OCI-LY1 (cell line): ENCODE measurements around the gene MEAF6.

Source experiments
- CTCF ChIP-seq: fragments of 200-600 bp; sonication (generic), shearing (Covaris generic); IDR thresholded peaks from 2 replicates; pipeline ENCODE4 v1.5.1; 2017; ENCODE audit warnings: mild to moderate bottlenecking, antibody characterized with exemption, low read length, moderate library complexity, mixed read lengths
- EZH2 ChIP-seq: fragments of 200-600 bp; sonication (generic), shearing (Covaris generic); IDR thresholded peaks from 2 replicates; pipeline ENCODE4 v1.8.0; 2017; ENCODE audit warnings: borderline replicate concordance, mixed run types, mild to moderate bottlenecking, antibody characterized with exemption, low read length, moderate library complexity, mixed read lengths

DNA sequence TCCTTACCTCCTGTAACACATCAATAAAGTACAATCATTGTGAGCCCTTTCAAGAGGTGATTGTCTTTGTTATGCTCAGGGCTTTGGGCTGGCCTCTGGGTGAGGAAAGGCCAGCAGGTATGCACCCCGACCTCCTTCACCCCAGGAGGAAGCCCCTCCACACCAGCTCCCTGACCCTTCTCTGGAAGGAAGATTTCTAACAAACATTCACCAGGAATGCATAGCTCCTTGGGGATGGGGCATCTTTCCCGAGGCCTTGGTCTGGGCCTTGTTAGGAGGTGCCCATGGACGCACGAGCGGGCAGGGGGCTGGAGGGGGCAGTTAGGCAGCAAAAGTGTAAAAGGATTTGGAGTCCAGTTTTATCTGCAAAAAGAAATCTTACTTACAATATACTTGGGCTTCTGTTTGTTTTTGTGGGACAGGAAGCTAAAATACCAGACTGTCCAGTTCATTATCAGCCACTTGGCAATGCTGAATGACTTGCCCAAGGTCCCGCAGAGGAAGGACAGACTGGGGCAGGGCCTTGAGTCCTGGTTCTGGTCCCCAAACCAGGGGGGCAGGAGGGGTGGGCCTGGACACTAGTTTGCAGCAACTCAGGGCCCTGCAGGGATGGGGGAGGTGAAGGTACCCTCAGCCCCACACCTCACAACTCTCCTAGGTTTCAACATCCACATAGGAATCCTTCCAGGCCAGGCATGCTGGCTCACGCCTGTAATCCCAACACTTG, 30.1 kb downstream of the MEAF6 start:
- TF ChIP-seq CTCF = no peak
- no peak for TF ChIP-seq EZH2
